ENCODE data around the gene KAZN.

KAZN gene

GRCh38 chr1:14646973-14647372 is 48.5 kb downstream of the KAZN start:
- H3K4me3 ChIP-seq (ENCODE audit: low read depth, low read length), result no peak overlapping the region
- peaks cover 15% of the 10 kb centered on the region; the same call in 1 of the 2 replicates for H3K4me1 ChIP-seq (ENCODE audit: control insufficient read depth, insufficient read depth, low read length)
- peaks cover 13% of the 10 kb centered on the region for H3K9me3 ChIP-seq (ENCODE audit: control insufficient read depth, insufficient read depth, low read depth, low read length)
- no peak overlapping the region for H3K27ac ChIP-seq (ENCODE audit: low read depth, low read length)
- H3K9ac ChIP-seq (ENCODE audit: low read length), result no peak overlapping the region
- no peaks in the 10 kb centered on the region for H3K27me3 ChIP-seq (ENCODE audit: control insufficient read depth, insufficient read depth, low read length)
- H3K36me3 ChIP-seq (ENCODE audit: control insufficient read depth, insufficient read depth, low read length), result no peaks in the 10 kb centered on the region

GRCh38 chr1:14647777-14648176 is 49.3 kb downstream of the KAZN start:
- peaks cover 11% of the 10 kb centered on the region for H3K9me3 ChIP-seq (ENCODE audit: control insufficient read depth, insufficient read depth, low read depth, low read length)
- no peak overlapping the region for H3K27ac ChIP-seq (ENCODE audit: low read depth, low read length)
- no peak overlapping the region for H3K4me3 ChIP-seq (ENCODE audit: low read depth, low read length)
- no peaks in the 10 kb centered on the region for H3K27me3 ChIP-seq (ENCODE audit: control insufficient read depth, insufficient read depth, low read length)
- no peak overlapping the region for H3K9ac ChIP-seq (ENCODE audit: low read length)
- no peaks in the 10 kb centered on the region for H3K36me3 ChIP-seq (ENCODE audit: control insufficient read depth, insufficient read depth, low read length)
- H3K4me1 ChIP-seq (ENCODE audit: control insufficient read depth, insufficient read depth, low read length), result peaks cover 15% of the 10 kb centered on the region; the same call in 1 of the 2 replicates

GRCh38 chr1:14648391-14648790 is 49.9 kb downstream of the KAZN start:
- Histone ChIP-seq H3K9me3 (ENCODE audit: control insufficient read depth, insufficient read depth, low read depth, low read length) (peaks cover 9% of the 10 kb centered on the region), H3K4me3 (ENCODE audit: low read depth, low read length) (no peak overlapping the region), H3K9ac (ENCODE audit: low read length) (no peak overlapping the region), H3K27ac (ENCODE audit: low read depth, low read length) (no peak overlapping the region), H3K27me3 (ENCODE audit: control insufficient read depth, insufficient read depth, low read length) (no peaks in the 10 kb centered on the region), H3K36me3 (ENCODE audit: control insufficient read depth, insufficient read depth, low read length) (no peaks in the 10 kb centered on the region), H3K4me1 (ENCODE audit: control insufficient read depth, insufficient read depth, low read length) (peaks cover 15% of the 10 kb centered on the region; the same call in 1 of the 2 replicates)

- Histone ChIP-seq H3K4me3 (ENCODE audit: low read depth, low read length) (no peak overlapping the region), H3K27me3 (ENCODE audit: control insufficient read depth, insufficient read depth, low read length) (no peaks in the 10 kb centered on the region), H3K27ac (ENCODE audit: low read depth, low read length) (no peak overlapping the region), H3K9me3 (ENCODE audit: control insufficient read depth, insufficient read depth, low read depth, low read length) (peaks cover 9% of the 10 kb centered on the region), H3K36me3 (ENCODE audit: control insufficient read depth, insufficient read depth, low read length) (no peaks in the 10 kb centered on the region), H3K9ac (ENCODE audit: low read length) (no peak overlapping the region), H3K4me1 (ENCODE audit: control insufficient read depth, insufficient read depth, low read length) (peaks cover 15% of the 10 kb centered on the region; the same call in 1 of the 2 replicates)
Observed at GRCh38 chr1:14648896-14649855, 50.7 kb downstream of the KAZN start.

- Histone ChIP-seq H3K4me3 (ENCODE audit: low read depth, low read length) (no peak overlapping the region), H3K9ac (ENCODE audit: low read length) (no peak overlapping the region), H3K9me3 (ENCODE audit: control insufficient read depth, insufficient read depth, low read depth, low read length) (peaks cover 6% of the 10 kb centered on the region), H3K27ac (ENCODE audit: low read depth, low read length) (no peak overlapping the region), H3K36me3 (ENCODE audit: control insufficient read depth, insufficient read depth, low read length) (no peaks in the 10 kb centered on the region), H3K4me1 (ENCODE audit: control insufficient read depth, insufficient read depth, low read length) (peaks cover 15% of the 10 kb centered on the region; the same call in 1 of the 2 replicates), H3K27me3 (ENCODE audit: control insufficient read depth, insufficient read depth, low read length) (no peaks in the 10 kb centered on the region)
Observed at GRCh38 chr1:14649976-14650375, 51.5 kb downstream of the KAZN start.

- no peak overlapping the region for H3K27ac ChIP-seq (ENCODE audit: low read depth, low read length)
- no peaks in the 10 kb centered on the region for H3K36me3 ChIP-seq (ENCODE audit: control insufficient read depth, insufficient read depth, low read length)
- no peak overlapping the region for H3K9ac ChIP-seq (ENCODE audit: low read length)
- H3K4me3 ChIP-seq (ENCODE audit: low read depth, low read length), result no peak overlapping the region
- H3K27me3 ChIP-seq (ENCODE audit: control insufficient read depth, insufficient read depth, low read length), result no peaks in the 10 kb centered on the region
- peaks cover 15% of the 10 kb centered on the region; the same call in 1 of the 2 replicates for H3K4me1 ChIP-seq (ENCODE audit: control insufficient read depth, insufficient read depth, low read length)
- no peaks in the 10 kb centered on the region for H3K9me3 ChIP-seq (ENCODE audit: control insufficient read depth, insufficient read depth, low read depth, low read length)
Observed at GRCh38 chr1:14650951-14651350, 52.5 kb downstream of the KAZN start.

GRCh38 chr1:14652840-14653239 is 54.4 kb downstream of the KAZN start:
- H3K9me3 ChIP-seq (ENCODE audit: control insufficient read depth, insufficient read depth, low read depth, low read length), result no peaks in the 10 kb centered on the region
- no peaks in the 10 kb centered on the region for H3K27me3 ChIP-seq (ENCODE audit: control insufficient read depth, insufficient read depth, low read length)
- no peak overlapping the region for H3K27ac ChIP-seq (ENCODE audit: low read depth, low read length)
- no peaks in the 10 kb centered on the region for H3K36me3 ChIP-seq (ENCODE audit: control insufficient read depth, insufficient read depth, low read length)
- peaks cover 14% of the 10 kb centered on the region; the same call in 1 of the 2 replicates for H3K4me1 ChIP-seq (ENCODE audit: control insufficient read depth, insufficient read depth, low read length)
- no peak overlapping the region for H3K9ac ChIP-seq (ENCODE audit: low read length)
- H3K4me3 ChIP-seq (ENCODE audit: low read depth, low read length), result no peak overlapping the region

- Histone ChIP-seq H3K4me1 (ENCODE audit: control insufficient read depth, insufficient read depth, low read length) (peaks cover 12% of the 10 kb centered on the region; the same call in 1 of the 2 replicates), H3K4me3 (ENCODE audit: low read depth, low read length) (no peak overlapping the region), H3K9me3 (ENCODE audit: control insufficient read depth, insufficient read depth, low read depth, low read length) (no peaks in the 10 kb centered on the region), H3K9ac (ENCODE audit: low read length) (no peak overlapping the region), H3K27ac (ENCODE audit: low read depth, low read length) (no peak overlapping the region), H3K27me3 (ENCODE audit: control insufficient read depth, insufficient read depth, low read length) (no peaks in the 10 kb centered on the region), H3K36me3 (ENCODE audit: control insufficient read depth, insufficient read depth, low read length) (no peaks in the 10 kb centered on the region)
Observed at GRCh38 chr1:14653461-14653960, 55.0 kb downstream of the KAZN start.

GRCh38 chr1:14654554-14654953 is 56.1 kb downstream of the KAZN start:
- Histone ChIP-seq H3K4me1 (ENCODE audit: control insufficient read depth, insufficient read depth, low read length) (peaks cover 16% of the 10 kb centered on the region; the same call in 1 of the 2 replicates), H3K9me3 (ENCODE audit: control insufficient read depth, insufficient read depth, low read depth, low read length) (no peaks in the 10 kb centered on the region), H3K9ac (ENCODE audit: low read length) (no peak overlapping the region), H3K4me3 (ENCODE audit: low read depth, low read length) (no peak overlapping the region), H3K36me3 (ENCODE audit: control insufficient read depth, insufficient read depth, low read length) (no peaks in the 10 kb centered on the region), H3K27ac (ENCODE audit: low read depth, low read length) (no peak overlapping the region), H3K27me3 (ENCODE audit: control insufficient read depth, insufficient read depth, low read length) (no peaks in the 10 kb centered on the region)

GRCh38 chr1:14655385-14655784 is 56.9 kb downstream of the KAZN start:
- no peaks in the 10 kb centered on the region for H3K27me3 ChIP-seq (ENCODE audit: control insufficient read depth, insufficient read depth, low read length)
- H3K4me1 ChIP-seq (ENCODE audit: control insufficient read depth, insufficient read depth, low read length), result peaks cover 20% of the 10 kb centered on the region; the same call in 1 of the 2 replicates
- no peaks in the 10 kb centered on the region for H3K36me3 ChIP-seq (ENCODE audit: control insufficient read depth, insufficient read depth, low read length)
- no peaks in the 10 kb centered on the region for H3K9me3 ChIP-seq (ENCODE audit: control insufficient read depth, insufficient read depth, low read depth, low read length)
- no peak overlapping the region for H3K27ac ChIP-seq (ENCODE audit: low read depth, low read length)
- no peak overlapping the region for H3K4me3 ChIP-seq (ENCODE audit: low read depth, low read length)
- no peak overlapping the region for H3K9ac ChIP-seq (ENCODE audit: low read length)

- Histone ChIP-seq H3K9ac (ENCODE audit: low read length) (no peak overlapping the region), H3K4me1 (ENCODE audit: control insufficient read depth, insufficient read depth, low read length) (peaks cover 12% of the 10 kb centered on the region; the same call in 1 of the 2 replicates), H3K9me3 (ENCODE audit: control insufficient read depth, insufficient read depth, low read depth, low read length) (no peaks in the 10 kb centered on the region), H3K36me3 (ENCODE audit: control insufficient read depth, insufficient read depth, low read length) (no peaks in the 10 kb centered on the region), H3K27ac (ENCODE audit: low read depth, low read length) (no peak overlapping the region), H3K27me3 (ENCODE audit: control insufficient read depth, insufficient read depth, low read length) (no peaks in the 10 kb centered on the region), H3K4me3 (ENCODE audit: low read depth, low read length) (no peak overlapping the region)
Observed at GRCh38 chr1:14656384-14656937, 58.0 kb downstream of the KAZN start.
